GM19438 (cell line): ENCODE results near the gene TMPRSS11E.
"Not testable (repeated sequence)": the region's sequence is repeated elsewhere in the genome, so short reads cannot be mapped to it uniquely, and the experiment has no call there.

ENCODE experiments used
- ATAC-seq: cut with Tn5 transposase; IDR thresholded peaks from one replicate; pipeline ENCODE4 v1.9.1; 2021; ENCODE audit warnings: low read depth; ENCODE audit not compliant: unreplicated experiment

Gene TMPRSS11E

GRCh38 chr4:68447201-68447600 lies at the start of gene TMPRSS11E:
TSS of gene TMPRSS11E (plus strand) at chr4:68447463. CDS start at chr4:68447513, 50 bp downstream.
- no peak for ATAC-seq

GRCh38 chr4:68399306-68399705 lies 48.0 kb upstream of the TMPRSS11E start:
- no peak for ATAC-seq

- no peak for ATAC-seq
Observed at GRCh38 chr4:68401231-68401630, 46.0 kb upstream of the TMPRSS11E start.

GRCh38 chr4:68404153-68404552 lies 43.1 kb upstream of the TMPRSS11E start:
- no peak for ATAC-seq

GRCh38 chr4:68405718-68406478 lies 41.4 kb upstream of the TMPRSS11E start:
- not testable (repeated sequence) for ATAC-seq

- ATAC-seq = no peak
Observed at GRCh38 chr4:68406479-68406859, 40.8 kb upstream of the TMPRSS11E start.

- not testable (repeated sequence) for ATAC-seq
Observed at GRCh38 chr4:68407015-68407867, 40.0 kb upstream of the TMPRSS11E start.

GRCh38 chr4:68407868-68408190 lies 39.4 kb upstream of the TMPRSS11E start:
- ATAC-seq = no peak

GRCh38 chr4:68410149-68410548 lies 37.1 kb upstream of the TMPRSS11E start:
- no peak for ATAC-seq

GRCh38 chr4:68410643-68411042 lies 36.6 kb upstream of the TMPRSS11E start:
- no peak for ATAC-seq

- ATAC-seq = not testable (repeated sequence)
Observed at GRCh38 chr4:68412031-68412430, 35.2 kb upstream of the TMPRSS11E start.

- no peak for ATAC-seq
Observed at GRCh38 chr4:68416591-68416990, 30.7 kb upstream of the TMPRSS11E start.

GRCh38 chr4:68426516-68426915 lies 20.7 kb upstream of the TMPRSS11E start:
- no peak for ATAC-seq

GRCh38 chr4:68430337-68430736 lies 16.9 kb upstream of the TMPRSS11E start:
- no peak for ATAC-seq

- ATAC-seq = no peak
Observed at GRCh38 chr4:68432320-68432719, 14.9 kb upstream of the TMPRSS11E start.

GRCh38 chr4:68433582-68433981 lies 13.7 kb upstream of the TMPRSS11E start:
- no peak for ATAC-seq

GRCh38 chr4:68434277-68434676 lies 13.0 kb upstream of the TMPRSS11E start:
- no peak for ATAC-seq

- ATAC-seq = no peak
Observed at GRCh38 chr4:68434836-68435235, 12.4 kb upstream of the TMPRSS11E start.

- ATAC-seq = no peak
Observed at GRCh38 chr4:68445111-68445510, 2.2 kb upstream of the TMPRSS11E start.

GRCh38 chr4:68451246-68452211 lies 4.3 kb downstream of the TMPRSS11E start:
- ATAC-seq = no peak

- no peak for ATAC-seq
Observed at GRCh38 chr4:68460085-68460484, 12.8 kb downstream of the TMPRSS11E start.
